Breast epithelium (tissue), 4 donors: ENCODE measurements around the gene DHRS12. TPM values are rescaled to one million over a fixed set of nuclear protein-coding genes. Genes with fewer than 3 reads are reported as not detected.

Experiments
- DNase-seq, 2 donors: peaks; one replicate each; pipeline ENCODE4 v3.0.0-alpha.2; 2019; ENCODE audit warnings: low spot score in 2 of 2
- H3K27ac ChIP-seq, 2 donors: fragments of 200-600 bp; sonication (generic) in 1 of 2; one replicate each; pipeline ENCODE4 v1.5.1; 2016 to 2019; ENCODE audit warnings: mild to moderate bottlenecking in 1 of 2
- H3K27me3 ChIP-seq, 2 donors: fragments of 200-600 bp; sonication (generic) in 1 of 2; one replicate each; pipeline versions ENCODE4 v1.5.1 to v1.6.0; 2017 to 2019; ENCODE audit warnings: control low read depth in 1 of 2, mild to moderate bottlenecking in 1 of 2
- H3K36me3 ChIP-seq: fragments of 200-600 bp; one replicate; pipeline ENCODE4 v1.5.1; 2019
- H3K4me1 ChIP-seq, 2 donors: fragments of 200-600 bp; sonication (generic); one replicate each; pipeline ENCODE4 v1.5.1; 2016 to 2019; ENCODE audit warnings: control low read depth in 1 of 2
- H3K4me3 ChIP-seq, 3 donors: fragments of 200-600 bp; sonication (generic); 1 replicate in 2 of 3; 2 replicates in 1 of 3; pipeline ENCODE4 v1.5.1; 2016 to 2019; ENCODE audit warnings: mild to moderate bottlenecking in 3 of 3, moderate library complexity in 2 of 3
- H3K9me3 ChIP-seq, 2 donors: fragments of 200-600 bp; sonication (generic) in 1 of 2; one replicate each; pipeline ENCODE4 v1.5.1; 2016 to 2019; ENCODE audit warnings: control low read depth in 1 of 2
- CTCF ChIP-seq, 3 donors: fragments of 450-650 bp; IDR thresholded peaks; one replicate each; pipeline ENCODE4 v1.5.1; 2016 to 2017; ENCODE audit warnings: antibody characterized with exemption in 3 of 3, mild to moderate bottlenecking in 3 of 3, moderate library complexity in 3 of 3
- POLR2A ChIP-seq: fragments of 450-650 bp; IDR thresholded peaks from one replicate; pipeline ENCODE4 v1.6.1; 2016; ENCODE audit warnings: antibody characterized with exemption, mild to moderate bottlenecking, moderate library complexity
- POLR2AphosphoS5 ChIP-seq, 3 donors: sonication (generic); formaldehyde crosslinking; IDR thresholded peaks; one replicate each; pipeline ENCODE4 v1.6.1; 2017; ENCODE audit warnings: antibody characterized with exemption in 3 of 3
- intact Hi-C: fragments of 100-400 bp; cut with DNase I; formaldehyde crosslinking; loops from one replicate; pipeline ENCODE4 v1.15.1; 2023; ENCODE audit warnings: low total_unique reads
- total RNA-seq, 3 donors: library from RNA; depleted of rRNA; stranded (reverse); fragments of >200 nt; gene quantifications; one replicate each; pipeline ENCODE4 v1.1.0, GENCODE V29; 2016

The DHRS12 gene
- total RNA-seq, 3 donors from 2014 or later: 16.2 to 35.7 (median 16.4) TPM

DNA sequence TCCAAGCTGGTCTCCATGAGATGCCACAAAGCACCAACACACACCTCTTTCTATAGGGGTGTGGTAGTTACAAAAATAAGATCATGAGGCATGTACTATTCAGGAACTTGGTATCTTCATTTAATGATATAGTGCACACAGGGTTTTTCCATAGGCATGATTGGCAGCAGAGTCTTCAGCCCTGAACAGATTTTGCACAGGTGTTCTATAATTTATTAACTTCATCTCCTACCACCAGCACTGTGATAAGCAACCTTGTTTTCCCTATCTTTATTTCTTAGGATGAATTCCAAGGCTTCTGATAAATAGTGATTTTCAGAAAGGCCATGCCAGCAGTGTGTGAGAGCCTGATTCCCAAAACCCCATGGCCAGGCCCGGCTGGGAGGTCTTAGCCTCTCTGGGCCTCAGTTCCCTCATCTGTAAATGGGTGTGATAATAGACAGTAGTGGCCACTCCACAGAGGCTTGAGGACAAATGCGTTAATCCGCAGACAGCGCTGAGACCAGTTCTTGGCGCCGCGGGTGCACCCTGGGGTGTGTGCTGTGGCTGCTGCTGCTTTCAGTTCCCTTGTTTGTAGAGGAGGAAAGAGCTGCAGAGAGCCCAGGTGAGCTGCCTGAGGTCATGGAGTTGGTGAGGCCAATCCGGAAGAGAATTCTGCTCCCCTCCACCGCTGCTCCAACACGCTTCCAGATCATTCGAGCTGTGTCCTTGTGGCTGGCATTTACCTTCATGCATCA lies 33.1 kb downstream of the DHRS12 start:
- H3K27me3 ChIP-seq: no peaks in the 10 kb centered on the region
- intact Hi-C loops: no loop called here
- TF ChIP-seq CTCF (IDR thresholded peaks at IDR 0.05) (no peak), POLR2A (no peak), POLR2AphosphoS5 (IDR thresholded peaks at IDR 0.05) (no peak)
- no peaks in the 10 kb centered on the region for H3K9me3 ChIP-seq
- no peak overlapping the region for H3K4me3 ChIP-seq
- no peak for DNase-seq
- no peaks in the 10 kb centered on the region for H3K36me3 ChIP-seq
- peak overlapping the region; percentile 89 to 97 for H3K27ac ChIP-seq
- peaks cover 0 to 13% of the 10 kb centered on the region in 2 donors for H3K4me1 ChIP-seq

DNA sequence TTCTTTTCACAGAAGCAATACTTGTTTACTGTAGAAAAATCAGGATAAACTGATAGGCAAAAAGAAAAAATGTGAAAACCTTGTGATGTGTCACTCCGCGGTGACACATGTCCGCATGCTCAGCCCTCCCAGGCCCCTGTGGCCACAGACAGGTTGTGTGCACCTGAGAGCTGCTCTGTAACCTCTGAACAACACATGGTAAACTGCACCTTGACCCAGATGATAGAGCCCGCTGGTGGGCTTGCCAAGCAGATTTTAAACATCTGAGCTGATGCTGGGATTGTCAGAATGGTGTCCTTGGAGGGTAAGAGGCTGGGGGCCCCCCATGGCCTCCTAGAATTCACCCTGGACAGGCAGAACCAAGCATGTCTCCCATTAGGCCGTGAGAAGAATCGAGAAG lies 33.8 kb downstream of the DHRS12 start:
- peak overlapping the region; percentile 89 to 97 for H3K27ac ChIP-seq
- intact Hi-C loops: no loop called here
- H3K9me3 ChIP-seq: no peaks in the 10 kb centered on the region
- peaks cover 0 to 13% of the 10 kb centered on the region in 2 donors for H3K4me1 ChIP-seq
- DNase-seq: no peak
- H3K4me3 ChIP-seq: no peak overlapping the region
- H3K36me3 ChIP-seq: no peaks in the 10 kb centered on the region
- TF ChIP-seq POLR2A (no peak), POLR2AphosphoS5 (IDR thresholded peaks at IDR 0.05) (no peak), CTCF (IDR thresholded peaks at IDR 0.05) (no peak)
- H3K27me3 ChIP-seq: no peaks in the 10 kb centered on the region

- no peaks in the 10 kb centered on the region for H3K36me3 ChIP-seq
- H3K4me3 ChIP-seq: no peak overlapping the region
- H3K27ac ChIP-seq: peak overlapping the region; percentile 89 to 97
- intact Hi-C loops: no loop called here
- peaks cover 0 to 17% of the 10 kb centered on the region in 2 donors for H3K4me1 ChIP-seq
- H3K27me3 ChIP-seq: no peaks in the 10 kb centered on the region
- peak; percentile 89 to 93 (median 90) for TF ChIP-seq POLR2AphosphoS5 (IDR thresholded peaks at IDR 0.05)
- TF ChIP-seq POLR2A: no peak
- TF ChIP-seq CTCF (IDR thresholded peaks at IDR 0.05): no peak
- peak in 1 of 2 donors; percentile 87 for DNase-seq
- no peaks in the 10 kb centered on the region for H3K9me3 ChIP-seq
These were observed 34.4 kb downstream of the DHRS12 start for GRCh38 chr13:51769455-51770127.

DNA sequence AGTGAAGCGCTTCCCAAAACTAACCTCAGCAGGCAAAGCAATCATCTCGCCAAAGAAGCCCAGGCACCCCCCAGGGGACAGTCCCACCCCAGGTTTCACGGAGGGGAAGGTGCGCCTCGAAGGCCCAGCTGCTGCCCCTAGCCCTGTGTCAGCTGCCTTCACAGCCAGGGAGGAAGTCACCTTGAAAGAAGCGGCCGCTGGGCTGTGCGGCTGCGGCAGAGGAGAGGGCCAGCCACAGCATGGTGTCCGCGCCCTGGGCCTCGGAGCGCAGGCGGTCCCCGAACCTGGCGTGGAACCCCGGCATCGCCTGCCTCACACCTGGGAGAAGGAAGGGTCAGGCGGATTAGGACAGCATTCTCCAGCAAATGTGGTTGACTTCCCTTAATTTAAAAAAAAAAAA lies 35.0 kb downstream of the DHRS12 start:
- Histone ChIP-seq H3K4me1 (peaks cover 0 to 17% of the 10 kb centered on the region in 2 donors), H3K9me3 (no peaks in the 10 kb centered on the region), H3K4me3 (no peak overlapping the region), H3K27me3 (no peaks in the 10 kb centered on the region), H3K36me3 (no peaks in the 10 kb centered on the region), H3K27ac (peak overlapping the region; percentile 89 to 97)
- intact Hi-C loops: no loop called here
- DNase-seq: no peak
- TF ChIP-seq POLR2AphosphoS5 (IDR thresholded peaks at IDR 0.05): no peak
- TF ChIP-seq POLR2A: no peak
- no peak for TF ChIP-seq CTCF (IDR thresholded peaks at IDR 0.05)

DNA sequence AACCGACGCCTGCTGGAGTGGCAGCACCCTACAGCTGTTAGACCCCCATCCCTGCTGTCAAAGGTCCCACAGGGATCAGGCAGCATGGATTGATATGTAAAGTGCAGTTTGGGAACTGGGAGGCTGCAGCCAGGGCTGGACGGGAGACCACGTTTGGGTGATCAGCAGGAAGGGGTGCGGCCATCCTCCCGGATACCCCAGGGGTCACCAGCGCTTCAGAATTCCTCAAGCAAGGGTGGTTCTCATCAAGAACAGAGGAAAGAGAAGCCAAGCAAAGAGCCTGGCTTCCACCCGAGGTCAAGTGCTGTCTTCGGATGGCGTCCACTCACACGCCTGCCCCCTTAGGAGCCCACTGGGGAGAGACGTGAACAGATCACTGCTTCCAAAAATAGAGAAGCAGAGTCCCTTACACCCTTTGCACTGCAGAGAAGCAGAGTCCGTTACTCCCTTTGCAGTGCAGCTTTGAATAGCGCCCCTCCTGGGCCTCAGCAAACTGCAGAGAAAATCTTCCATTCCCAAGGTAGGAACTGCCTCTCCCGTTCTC lies 35.5 kb downstream of the DHRS12 start:
- peak overlapping the region; percentile 89 to 97 for H3K27ac ChIP-seq
- no peaks in the 10 kb centered on the region for H3K36me3 ChIP-seq
- H3K27me3 ChIP-seq: no peaks in the 10 kb centered on the region
- H3K4me1 ChIP-seq: peaks cover 0 to 17% of the 10 kb centered on the region in 2 donors
- H3K9me3 ChIP-seq: no peaks in the 10 kb centered on the region
- intact Hi-C loops: no loop called here
- no peak overlapping the region for H3K4me3 ChIP-seq
- TF ChIP-seq POLR2AphosphoS5 (IDR thresholded peaks at IDR 0.05) (no peak), POLR2A (no peak), CTCF (IDR thresholded peaks at IDR 0.05) (no peak)
- DNase-seq: no peak
